Hippocampal formation (tissue), 2 donors: ENCODE results near the gene COPB2.
"Not testable (repeated sequence)": the region's sequence is repeated elsewhere in the genome, so short reads cannot be mapped to it uniquely, and the experiment has no call there.

ENCODE experiments used
- DNase-seq, 2 donors: peaks; one replicate each; lab custom pipeline; 2025; lab: John Stamatoyannopoulos, UW

Gene COPB2

DNA sequence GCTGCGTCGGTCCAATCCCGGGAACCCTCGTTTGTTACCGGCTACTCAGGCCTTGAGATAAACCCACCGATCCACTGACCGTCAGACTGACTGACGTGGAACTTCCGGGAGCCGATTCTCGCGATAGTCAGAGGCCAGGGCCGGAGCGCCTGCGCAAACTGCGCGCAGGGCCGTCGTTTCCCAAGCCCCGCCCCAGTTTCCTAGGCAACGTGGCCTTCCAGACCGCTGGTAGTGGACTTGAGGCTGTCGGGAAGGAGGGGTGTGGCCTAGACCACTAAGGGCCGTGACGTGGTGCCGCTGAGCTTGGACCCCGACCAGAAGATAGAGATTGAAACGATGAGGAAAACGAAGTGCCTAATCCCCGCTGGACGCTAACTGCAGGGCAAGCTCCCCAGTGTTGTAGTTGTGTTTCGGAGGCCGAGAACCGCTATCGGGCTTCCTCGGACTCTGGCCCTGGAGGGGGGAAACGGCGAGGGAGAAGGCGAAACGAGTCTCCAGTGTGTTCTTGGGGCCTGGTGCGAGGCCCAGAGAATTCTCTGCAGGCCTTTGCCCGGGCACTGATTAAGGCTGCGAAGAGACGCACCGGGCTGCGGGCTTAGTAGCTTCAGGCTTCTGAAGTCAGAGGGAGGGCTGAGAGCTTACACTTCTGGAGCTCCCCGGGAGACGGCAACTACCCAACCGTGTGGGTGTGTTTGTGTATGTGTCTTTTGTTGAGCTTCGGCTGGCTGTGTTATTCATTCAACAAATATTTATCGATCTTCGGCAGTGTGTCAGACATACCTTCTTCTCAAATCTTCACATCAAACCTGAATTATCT, at the start of gene COPB2:
TSS of gene COPB2 (minus strand) at position 96 of the 817 bp plus-strand sequence. CDS start 97 bp downstream, outside the sequence.
- DNase-seq, result peak; percentile 98

GRCh38 chr3:139434764-139435307, 45.4 kb upstream of the COPB2 start:
- no peak for DNase-seq

DNA sequence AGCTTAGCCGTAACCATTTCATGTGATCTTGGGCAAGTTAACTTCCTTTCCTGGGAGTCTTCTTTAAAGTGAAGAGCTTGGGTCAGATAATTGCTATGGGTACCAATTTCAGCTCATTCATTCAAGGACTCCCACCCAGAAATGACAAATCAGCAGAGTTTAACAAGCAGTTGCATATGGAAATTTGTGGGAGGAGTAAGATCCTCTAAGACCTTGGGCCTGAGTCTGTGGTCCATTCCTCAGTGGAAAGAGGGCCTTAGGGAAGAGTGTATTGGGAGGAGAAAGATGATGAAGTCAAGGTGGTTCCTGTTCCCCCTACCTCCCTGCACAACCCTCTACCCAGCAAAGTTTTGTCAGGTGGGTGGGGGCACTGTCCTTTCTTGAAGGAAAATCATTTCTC, 44.8 kb upstream of the COPB2 start:
- DNase-seq, result no peak

DNA sequence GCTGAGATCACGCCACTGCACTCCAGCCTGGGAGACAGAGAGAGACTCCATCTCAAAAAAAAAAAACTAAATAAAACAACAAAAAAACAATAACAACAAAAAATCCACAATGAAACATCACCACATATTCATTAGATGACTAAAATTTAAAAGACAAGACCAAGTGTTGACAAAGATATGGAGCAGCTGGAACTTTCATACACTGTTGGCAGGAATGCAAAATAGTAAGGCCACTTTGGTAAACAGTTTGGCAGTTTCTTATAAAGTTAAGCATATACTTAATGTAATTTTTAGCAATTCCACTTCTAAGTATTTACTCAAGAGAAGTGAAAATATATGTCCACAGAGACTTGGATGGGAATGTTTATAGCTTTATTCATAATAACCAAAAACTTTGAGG, 43.6 kb upstream of the COPB2 start:
- DNase-seq, result no peak

DNA sequence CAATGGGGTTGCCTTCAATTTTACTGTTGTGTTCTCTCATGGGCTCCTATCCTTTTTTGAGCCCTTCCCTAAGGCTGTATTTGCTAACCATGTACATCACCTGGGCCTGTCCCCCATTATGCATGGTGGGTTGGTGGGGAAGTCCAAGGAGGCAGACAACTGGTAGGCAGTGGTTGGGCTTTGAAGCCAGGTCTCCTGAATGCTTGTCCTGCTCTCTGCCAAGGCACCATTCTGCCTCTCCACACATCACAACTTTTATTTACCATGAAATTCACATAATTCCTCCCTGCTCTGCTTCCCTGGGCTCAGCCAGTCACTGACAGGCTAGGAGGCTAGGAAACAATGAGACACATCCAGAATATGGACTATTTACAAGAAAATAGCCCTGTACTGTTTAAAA, 41.0 kb upstream of the COPB2 start:
- no peak for DNase-seq

GRCh38 chr3:139427283-139428060, 38.0 kb upstream of the COPB2 start:
- DNase-seq, result peak in 1 of 2 donors; percentile 94

DNA sequence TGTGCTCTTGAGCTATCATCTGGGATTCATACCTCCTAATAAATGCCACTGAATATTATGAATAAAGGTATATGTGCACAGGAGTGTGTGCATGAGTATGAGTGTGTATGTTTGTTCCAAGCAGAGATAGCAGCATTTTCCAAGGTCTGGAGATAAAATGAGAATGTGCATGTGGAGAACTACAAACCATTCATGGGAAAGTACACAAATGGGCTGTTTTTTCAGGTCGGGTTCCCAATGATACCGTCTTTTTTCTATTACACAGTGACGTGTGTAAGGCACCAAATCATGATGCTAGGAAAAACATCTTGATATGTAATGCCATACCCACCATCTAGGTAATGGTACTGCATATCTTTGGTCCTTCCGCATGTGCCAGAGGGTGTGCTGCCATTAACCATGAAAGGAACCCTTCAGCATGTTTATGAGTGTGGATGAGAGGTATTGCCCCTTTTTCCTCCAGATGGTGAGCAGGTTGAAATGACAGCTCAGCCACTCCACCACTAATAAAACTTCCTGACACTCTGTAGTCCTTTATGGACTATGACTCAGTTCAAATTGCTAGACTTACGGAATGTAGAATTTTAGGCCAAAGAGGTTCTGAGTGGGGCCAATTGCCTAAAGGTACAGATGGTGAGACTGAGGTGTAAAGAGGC, 36.4 kb upstream of the COPB2 start:
- no peak for DNase-seq

DNA sequence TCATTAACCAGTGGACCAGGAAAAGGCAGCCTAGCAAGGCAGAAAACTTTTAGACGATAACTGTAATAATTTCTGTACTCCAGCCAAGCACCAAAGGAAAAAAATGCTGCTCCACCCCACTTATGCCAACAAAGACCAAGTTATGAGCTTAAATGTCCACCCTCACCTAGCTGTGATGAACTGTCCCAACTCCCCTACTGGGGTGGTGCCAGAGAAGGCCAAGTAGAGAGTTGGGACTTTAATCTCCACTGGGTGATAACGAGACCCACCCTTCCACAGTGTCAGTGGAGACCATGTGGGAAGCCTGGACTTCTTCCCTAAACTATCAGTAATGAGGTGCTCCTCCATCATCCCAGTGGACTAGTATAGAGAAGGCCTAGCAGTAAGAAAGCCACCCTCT, 33.8 kb upstream of the COPB2 start:
- DNase-seq, result no peak

- DNase-seq, result no peak
These were observed 32.0 kb upstream of the COPB2 start for GRCh38 chr3:139421460-139421859.

DNA sequence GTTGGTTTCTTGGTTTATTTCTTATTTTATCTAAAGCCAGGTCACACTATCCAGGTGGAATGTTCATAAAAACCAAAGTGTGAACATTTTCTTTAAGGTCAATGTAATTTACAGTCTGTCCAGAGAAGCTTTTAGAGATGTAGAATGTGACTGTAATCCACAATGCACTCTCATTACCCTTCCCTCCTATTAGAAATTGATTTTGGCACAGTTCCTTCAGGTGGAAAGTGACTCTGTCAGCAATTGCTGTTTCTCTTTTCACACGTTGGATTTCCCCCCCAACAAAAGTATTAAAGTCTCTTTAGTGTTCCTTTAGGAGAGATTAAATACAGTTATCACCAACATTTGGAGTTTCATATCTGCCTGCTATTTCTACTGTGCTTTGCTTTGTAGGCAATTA, 31.6 kb upstream of the COPB2 start:
- DNase-seq, result no peak

DNA sequence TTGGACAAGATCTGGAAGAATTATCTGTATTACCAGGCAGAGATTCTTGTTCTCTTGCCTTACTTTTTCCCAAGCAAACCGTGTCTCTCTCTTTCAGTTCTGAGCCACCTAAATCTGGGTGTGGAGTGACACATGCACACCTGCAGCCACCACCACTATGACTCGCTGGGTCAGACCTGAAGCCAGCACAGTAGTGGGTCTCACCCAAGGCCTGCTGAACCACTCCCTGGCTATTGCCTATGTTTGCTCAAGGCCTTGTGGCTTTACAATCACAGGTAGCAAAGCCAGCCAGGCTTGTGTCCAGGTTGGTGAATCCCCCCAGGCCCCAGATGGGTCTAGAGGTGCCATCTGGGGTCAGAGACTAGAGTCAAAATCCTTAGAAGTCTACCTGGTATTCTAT, 28.7 kb upstream of the COPB2 start:
- DNase-seq, result no peak

- DNase-seq, result no peak
These were observed 26.8 kb upstream of the COPB2 start for GRCh38 chr3:139416275-139416674.

DNA sequence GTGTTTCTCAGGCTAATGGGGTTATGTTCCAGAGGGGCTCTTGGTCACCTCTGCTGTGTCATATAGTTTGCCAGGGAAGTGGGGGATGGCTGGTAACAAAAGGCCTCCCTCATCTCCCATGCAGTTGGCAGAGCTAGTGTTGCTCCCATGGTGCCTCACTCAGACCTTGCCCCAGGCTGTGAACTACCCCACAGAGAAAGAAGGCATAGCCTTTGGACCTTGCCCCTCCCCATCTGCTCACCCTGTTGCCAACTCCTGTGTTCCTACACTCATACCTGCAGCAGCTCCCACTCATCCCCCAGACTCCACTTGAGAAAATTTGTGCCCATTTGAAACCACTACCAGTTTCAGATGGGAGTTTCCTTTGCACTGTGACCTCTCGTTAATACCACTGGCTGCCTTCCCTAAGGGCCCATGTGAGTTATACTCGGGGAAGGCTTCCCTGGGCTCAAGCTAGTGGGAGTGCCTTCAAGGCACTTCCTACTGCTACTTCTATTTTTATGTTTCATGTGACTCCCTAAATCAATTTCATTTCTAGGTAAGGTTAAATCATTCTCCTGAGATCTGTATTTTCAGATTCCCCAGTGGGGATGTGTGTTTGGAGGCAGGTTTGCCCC, 25.3 kb upstream of the COPB2 start:
- DNase-seq, result no peak

- not testable (repeated sequence) for DNase-seq
These were observed 23.4 kb upstream of the COPB2 start for GRCh38 chr3:139412891-139413290.

DNA sequence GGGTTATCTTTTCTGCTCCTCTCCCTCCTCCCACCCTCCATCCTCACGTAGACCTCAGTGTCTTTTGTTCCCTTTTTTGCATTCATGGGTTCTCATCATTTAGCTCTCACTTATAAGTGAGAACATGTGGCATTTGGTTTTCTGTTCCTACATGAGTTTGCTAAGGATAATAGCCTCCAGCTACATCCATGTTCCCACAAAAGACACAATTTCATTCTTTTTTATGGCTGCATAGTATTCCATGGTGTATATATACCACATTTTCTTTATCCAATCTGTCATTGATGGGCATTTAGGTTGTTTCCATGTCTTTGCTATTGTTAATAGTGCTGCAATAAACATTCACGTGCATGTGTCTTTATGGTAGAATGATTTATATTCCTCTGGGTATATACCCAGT, 11.7 kb upstream of the COPB2 start:
- DNase-seq, result not testable (repeated sequence)

- no peak for DNase-seq
These were observed 7.3 kb upstream of the COPB2 start for GRCh38 chr3:139396707-139397106.

DNA sequence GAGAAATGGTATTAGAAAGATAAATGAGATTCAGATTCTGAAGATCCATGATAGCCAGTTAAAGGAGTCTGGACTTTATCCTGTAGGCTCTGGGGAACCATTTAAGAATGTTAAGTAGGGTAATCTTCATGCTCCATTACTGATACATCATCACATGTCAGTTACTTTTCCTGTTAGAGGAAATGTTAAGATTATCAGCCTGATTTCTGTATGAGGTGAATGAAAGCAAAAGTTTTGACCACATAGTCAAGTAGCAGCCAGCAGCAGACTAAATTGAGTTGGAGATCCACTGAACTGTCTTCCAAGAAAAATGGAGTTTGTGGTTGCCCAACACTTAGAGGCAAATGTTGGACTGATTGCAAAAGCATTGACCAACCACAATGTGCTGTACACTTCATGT, 4.7 kb upstream of the COPB2 start:
- no peak for DNase-seq

GRCh38 chr3:139388821-139389551, 461 bp downstream of the COPB2 start:
- no peak for DNase-seq

DNA sequence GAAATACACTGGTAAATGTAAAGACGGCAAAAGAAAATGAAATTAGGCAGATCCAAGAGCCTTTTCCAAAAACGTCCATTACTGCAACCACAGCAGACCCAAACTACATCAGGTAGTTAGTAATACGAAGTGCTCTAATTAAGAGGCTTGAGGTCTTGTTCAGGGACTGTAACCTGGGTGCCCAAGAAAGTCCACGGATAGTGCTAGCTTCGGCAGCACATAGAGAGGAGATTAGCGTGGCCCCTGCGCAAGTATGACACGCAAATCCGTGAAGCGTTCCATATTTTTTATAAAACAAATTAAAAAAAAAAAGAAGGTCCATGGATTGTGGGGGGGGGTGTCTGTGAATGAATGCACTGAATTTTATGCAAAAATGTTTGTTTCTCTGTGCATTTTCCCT, 1.4 kb downstream of the COPB2 start:
- no peak for DNase-seq

DNA sequence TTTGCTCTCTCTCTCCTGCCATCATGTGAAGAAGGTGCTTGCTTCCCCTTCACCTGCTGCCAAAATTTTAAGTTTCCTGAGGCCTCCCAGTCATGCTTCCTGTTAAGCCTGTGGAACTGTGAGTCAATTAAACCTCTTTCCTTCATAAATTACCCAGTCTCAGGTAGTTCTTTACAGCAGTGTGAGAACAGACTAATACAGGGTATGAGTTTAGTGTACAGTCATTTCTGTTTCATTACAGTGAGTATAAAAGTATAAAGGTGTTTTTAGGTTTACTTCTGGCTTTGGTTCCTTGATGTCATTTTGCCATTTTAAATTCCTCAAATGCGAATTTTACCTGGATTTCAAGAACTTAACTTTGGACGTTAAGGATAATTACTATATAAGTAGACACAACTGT, 7.2 kb downstream of the COPB2 start:
- DNase-seq, result not testable (repeated sequence)

- DNase-seq, result no peak
These were observed 8.9 kb downstream of the COPB2 start for GRCh38 chr3:139380575-139380974.
